GM19397 (cell line): ENCODE data around the gene HOXA7.

Experiments used
- ATAC-seq: cut with Tn5 transposase; IDR thresholded peaks from one replicate; pipeline ENCODE4 v1.9.1; 2021; ENCODE audit warnings: mild to moderate bottlenecking, moderate library complexity; ENCODE audit not compliant: unreplicated experiment

The HOXA7 gene

DNA sequence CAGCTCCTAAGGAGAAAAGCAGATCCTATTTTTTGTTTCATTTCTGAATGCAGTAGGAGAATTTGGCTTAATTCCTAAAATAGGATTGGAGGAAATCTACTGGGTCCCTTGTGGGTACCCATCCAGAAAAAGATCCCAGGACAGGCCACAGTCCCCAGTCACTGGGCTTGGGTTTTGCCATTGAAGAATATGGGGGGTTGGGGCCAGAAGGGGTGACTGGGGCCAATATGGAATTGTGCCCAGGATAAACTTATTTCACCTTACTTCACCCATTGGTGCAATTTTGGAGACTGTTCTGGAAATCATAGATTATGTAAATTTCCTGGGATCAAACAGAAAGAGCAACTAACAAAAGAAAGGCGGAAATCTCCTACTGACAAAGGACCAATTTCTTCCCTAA is 18.0 kb downstream of the HOXA7 start:
- no peak for ATAC-seq

DNA sequence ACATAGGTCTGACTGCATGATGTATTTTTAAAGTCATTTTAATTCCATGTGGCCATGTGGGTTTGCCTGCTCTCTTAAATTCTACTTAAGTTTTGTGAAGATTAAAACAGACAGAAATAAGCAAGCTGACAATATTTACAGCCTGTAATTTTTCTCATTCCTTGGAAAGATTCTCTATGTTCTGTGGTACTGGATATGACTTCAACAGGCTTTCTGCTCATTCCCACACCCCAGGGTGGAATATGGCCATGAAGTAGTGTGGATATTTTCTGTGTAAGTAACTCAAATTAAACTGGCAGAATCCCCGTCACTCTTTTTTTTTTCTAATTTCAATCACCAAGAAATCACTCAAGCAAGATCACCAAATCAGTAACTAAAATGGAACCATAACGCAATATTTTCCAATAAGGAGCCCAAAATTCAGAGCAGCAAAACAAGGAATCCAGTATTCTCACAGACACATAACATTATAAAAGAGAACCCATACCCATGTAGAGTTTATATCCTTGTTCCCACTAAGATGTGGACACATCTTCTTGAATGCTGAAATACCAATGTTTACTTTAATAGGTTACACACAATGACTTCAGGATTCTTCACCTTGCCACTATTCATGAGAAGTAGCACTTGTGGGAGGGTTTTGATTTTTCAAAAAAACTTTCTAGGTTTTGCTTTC is 18.7 kb downstream of the HOXA7 start:
- ATAC-seq = no peak

DNA sequence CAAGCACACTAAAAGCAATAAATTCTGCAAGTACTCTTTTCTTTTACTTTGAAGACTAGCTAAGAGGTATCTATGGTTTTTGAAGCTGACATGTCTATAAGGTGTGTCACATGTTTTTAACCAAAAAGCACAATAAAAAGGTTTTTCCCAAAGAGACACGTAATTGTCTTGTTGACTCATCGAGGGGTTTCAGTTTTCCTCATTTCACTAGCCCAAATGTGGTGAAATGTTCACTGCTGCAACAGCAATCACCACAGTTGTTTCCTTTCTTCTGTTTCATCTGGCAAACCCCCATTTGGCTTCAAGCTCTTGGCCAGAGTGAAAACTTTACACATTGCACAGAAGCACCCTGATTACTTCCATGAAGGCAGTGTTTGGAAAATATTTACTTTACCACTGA is 22.1 kb downstream of the HOXA7 start:
- no peak for ATAC-seq

DNA sequence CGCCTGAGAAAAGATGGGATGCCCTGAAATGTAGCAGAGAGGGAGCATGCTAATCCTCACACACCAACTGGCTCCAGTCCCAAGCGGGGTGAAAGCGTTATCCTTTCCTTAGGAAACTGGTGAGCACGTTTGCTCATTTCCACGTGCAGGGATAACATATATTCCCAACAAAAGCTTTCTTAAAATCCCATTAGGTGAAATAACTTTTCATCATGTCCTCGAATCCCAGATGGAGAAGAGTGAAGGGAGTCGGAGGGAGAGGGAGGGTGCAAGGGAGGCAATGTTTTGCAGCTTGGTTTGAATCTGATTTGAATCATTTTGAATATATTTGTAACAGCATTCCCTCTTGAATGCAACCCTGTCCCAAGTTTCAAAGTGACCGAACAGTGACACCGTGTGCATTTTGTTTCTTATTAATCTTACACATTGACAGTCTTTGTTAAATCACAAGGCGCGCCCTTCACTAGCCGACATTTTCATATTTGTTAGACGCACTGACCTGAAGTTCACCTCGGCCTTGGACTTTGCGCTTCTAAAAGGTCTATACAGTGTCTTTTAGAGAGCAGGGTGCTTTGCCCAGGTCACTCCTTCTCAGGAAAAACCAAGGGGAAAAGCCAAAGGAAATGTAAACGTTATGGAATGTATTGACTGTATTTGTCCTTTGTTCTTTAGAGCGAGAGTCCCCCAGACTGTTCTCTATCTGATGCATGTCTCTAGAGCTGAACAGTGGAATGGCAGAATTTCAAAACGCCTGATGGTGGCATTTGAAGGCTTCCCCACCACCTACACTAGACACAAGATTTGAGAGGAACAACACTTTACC is 22.9 kb downstream of the HOXA7 start:
- ATAC-seq = no peak

GRCh38 chr7:27132978-27133377 is 23.5 kb downstream of the HOXA7 start:
- ATAC-seq = no peak

DNA sequence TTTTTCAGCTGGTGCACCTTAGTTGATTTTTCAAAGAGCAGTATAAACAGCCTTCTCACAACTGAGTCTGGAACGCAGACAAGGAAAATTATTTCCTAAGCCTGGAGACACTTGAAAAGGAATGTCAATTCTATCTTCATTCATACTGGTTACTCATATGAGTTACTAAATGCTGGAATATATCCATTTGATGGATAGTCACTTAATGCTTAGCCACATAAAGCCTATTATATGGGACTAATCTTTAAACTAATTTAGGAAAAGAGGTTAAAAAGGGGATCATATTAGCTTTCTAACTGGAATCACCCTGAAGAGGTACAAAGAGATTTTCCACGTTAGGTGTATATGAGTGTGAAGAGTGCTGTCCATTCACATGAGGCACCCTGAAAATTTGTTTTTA is 24.3 kb downstream of the HOXA7 start:
- no peak for ATAC-seq

DNA sequence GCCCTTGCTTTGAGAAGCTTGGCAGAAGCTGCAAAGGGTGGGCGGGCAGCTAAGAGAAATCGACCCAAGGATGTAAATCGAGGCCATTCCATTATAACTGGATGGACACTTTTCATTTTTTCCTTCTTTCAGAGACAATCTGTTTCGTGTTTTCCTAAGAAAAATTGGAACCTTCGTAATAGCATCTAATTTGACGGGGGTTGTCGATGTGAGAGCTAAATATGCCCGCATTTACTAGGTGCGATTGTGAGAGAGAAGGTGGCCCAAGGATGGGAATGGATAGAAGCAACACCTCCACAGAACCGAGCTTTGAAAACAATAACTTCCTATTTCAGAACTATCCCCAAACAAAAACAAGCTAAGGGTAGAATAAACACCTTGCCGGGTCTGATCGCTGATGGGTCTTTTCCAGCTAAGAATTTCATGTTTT is 25.1 kb downstream of the HOXA7 start:
- ATAC-seq = no peak

DNA sequence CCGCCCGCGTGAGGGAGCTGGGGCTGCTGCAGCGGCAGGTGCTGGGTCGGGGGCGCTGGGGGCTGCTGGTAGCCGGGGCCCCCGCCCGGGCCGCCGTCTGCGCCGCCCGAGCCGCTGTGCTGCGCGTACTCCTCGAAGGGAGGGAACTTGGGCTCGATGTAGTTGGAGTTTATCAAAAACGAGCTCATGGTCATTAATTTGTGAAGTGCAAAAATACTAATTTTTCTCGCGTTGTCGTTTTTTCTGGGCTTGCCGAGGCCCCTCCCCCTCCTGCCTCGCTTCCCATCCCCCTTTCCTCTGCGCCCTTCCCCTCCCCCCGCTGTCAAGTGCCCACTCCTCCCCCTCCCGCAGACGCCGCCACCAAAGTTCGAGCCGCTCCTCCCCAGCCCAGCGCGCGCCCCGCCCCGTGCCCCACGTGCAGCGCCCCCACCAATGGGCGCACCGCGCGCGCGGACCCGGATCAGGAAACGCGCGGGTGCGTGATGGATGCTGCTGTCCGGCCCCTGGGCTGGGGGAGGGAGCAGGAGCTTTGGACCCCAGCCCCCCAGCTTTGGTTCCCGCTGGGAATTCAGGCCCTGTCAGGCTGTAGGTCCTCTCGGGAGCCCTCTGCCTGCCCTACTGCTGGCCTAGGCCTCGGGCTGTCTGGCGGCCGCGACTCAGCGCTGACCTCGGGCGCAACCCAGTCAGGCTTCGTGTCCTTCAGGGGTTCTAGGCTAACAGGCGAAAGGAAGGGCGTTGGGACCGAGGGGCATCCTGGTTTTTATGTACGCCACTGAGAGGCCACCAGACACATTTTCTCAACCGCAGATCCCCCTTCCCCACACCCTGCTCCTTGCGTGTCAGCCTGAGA is 25.7 kb downstream of the HOXA7 start, which contains the start of gene HOXA4:
Gene HOXA4 (minus strand): TSS at position 218 of the 850 bp plus-strand sequence. CDS start 24 bp downstream, at position 194.
- ATAC-seq = no peak

DNA sequence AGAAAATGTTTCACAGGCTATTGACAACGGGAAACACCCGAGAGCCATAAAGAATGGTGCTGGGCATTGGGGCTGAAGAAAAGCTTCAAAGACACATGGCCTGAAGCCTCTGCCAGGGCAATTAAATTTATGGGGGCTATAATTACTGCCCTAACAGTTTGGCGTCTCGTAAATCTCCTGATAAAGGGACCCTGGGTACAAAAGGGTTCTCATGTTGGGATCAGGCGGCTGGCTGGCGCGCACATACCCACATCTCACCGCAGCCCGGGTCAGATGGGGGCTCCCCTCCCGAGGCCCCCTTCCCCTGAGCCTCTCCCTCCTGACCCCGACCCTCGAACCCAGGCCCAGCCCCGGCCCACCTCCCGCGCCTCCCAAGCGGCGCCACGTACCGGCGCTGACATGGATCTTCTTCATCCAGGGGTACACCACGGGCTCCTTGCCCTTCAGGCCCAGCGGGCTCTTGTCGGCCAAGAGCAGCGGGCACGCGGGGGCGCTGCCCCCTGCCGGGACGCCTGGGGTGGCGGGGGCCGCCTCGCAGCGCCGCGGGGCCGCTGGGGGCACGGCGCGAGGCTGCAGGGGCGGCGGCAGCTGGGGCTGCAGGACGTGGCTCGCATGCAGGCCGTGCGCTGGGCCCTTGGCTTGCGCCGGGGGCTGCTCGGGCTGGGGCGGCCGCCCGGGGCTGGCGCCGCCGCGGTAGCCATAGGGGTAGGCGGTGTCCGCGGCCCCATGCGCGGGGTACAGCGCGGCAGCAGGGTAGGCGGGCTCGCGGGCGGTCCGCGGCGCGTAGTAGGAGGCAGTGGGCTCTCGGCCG is 26.5 kb downstream of the HOXA7 start:
- no peak for ATAC-seq

- no peak for ATAC-seq
Observed at GRCh38 chr7:27128776-27129728, 27.4 kb downstream of the HOXA7 start.

DNA sequence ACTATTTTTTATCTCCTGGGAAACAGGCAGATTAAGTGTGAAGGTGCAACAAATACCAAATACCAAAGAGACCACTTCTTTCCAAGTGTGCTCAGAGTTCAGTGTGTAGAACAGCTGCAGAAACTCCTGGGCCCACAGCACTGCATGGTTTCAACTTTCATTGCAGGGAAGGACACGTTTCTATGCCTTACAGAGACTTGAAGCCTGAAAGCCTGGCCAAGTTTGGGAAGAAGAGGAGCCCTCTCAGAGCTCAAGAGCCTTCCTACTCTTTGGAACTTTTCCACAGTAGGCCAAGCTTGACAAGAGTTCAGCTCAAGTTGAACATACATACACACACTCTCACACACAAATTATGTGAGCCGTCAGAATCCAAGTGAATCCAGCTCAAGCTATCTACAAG is 28.4 kb downstream of the HOXA7 start:
- ATAC-seq = no peak

DNA sequence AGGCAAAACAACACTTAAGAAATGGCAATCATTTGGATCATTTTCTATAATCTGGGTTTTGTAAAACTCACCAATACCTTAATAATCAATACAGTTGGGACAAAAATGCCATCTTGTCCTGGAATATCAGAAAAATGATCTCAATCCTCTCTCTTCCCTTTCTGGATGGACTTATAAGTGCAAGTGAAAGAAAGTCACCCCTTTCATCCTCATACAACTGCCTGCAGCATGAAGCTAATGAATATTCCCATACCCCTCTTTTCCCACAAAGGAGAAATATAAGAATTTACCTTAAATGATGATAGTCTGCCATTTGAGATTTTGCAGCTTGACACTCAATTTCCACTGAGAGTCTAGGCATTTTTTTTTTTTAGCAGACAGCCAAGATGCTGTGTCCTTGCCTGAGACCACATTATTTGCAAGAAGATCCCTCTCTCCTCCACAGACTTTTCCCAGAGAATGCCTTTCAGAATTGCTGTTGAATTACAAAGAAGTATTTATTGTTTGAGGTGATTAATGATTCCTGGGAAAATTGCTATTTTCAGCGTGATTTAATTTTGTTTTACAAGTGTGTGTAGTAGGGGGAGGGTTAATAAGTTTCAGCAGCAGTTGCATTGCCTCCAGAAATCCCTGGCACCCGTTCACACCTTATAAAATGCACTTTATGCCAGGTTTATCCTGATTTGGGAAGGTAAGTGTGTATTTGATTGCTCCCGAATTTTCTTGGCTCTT is 29.7 kb downstream of the HOXA7 start:
- no peak for ATAC-seq

- no peak for ATAC-seq
Observed at GRCh38 chr7:27125986-27126394, 30.5 kb downstream of the HOXA7 start.

- ATAC-seq = no peak
Observed at GRCh38 chr7:27124902-27125689, 31.4 kb downstream of the HOXA7 start.

DNA sequence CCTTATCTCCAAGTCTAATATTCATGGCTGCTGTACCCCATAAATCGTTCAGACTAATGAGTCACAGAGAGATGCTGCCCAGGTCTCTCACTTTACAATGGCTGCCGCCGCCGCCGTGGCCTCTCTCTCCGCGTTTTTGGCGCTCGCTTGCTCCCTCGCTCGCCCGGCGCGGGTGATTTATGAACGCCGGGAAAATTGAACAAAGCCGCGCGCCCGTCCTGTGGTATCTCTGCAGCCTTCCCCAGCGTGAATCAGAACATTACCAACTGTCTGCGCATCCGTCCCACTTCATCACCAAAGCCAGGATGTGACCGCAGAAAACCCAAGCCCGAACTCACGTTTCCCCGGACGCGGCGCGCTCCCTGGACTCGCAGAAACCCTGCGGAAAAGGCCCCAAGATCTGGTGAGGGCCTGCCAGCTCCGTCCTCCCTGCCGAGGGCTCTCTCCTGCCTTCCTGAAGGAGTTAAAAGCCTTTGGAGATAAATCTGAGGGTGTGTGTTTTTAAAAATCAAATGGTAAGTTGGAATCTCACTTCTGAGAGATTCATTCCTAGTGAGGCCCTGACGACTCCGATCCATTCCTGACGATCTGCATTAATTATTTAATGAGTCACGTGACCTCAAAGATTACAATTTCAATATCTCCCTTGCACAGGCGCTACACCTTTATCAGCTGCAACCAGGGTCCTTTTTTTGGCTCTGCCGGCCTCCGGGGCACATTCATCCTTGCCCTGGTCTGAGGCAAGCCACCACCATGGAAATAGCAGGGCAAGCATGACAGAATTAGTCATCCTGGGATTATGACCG is 32.2 kb downstream of the HOXA7 start:
- no peak for ATAC-seq

DNA sequence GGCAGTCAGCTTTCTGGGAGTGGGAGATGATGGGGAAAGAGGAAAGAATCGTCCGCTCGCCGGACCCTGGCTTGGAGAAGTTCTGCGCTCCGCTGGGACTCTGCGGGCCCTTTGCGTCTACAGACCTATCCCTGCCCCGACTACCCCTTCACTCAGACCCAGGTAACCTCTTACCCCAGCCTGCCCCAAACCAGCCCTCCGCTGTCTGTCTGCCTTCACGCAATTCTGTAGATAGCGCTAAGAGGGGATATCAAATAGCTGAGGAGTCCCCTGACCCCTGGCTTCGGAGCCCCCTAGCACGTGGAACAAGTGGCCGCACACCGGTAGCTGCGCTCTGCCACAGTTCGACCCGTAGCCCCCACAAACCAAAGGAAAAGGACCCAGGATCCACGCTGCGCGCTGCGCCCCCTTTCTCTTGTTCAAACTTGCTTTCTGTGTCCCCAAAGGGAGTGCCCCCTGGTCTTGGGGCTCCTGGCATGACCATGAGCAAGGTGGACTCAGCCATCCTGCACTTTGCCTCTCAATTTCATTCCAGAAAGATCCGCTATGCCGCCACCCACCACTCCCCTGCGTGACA is 32.9 kb downstream of the HOXA7 start:
- no peak for ATAC-seq

GRCh38 chr7:27123007-27123476 is 33.4 kb downstream of the HOXA7 start:
- no peak for ATAC-seq
